ENCODE measurements around the gene PRLH. TPM values are rescaled to one million over a fixed set of nuclear protein-coding genes. Genes with fewer than 3 reads are reported as not detected.

PRLH gene
- total and polyA plus RNA-seq, 2 of the 13 experiments (the other 11 are each of a cell fraction or from before 2014, with no cell fraction given), result not detected

- no peak for FAIRE-seq
Observed at GRCh38 chr2:237593036-237593435, 26.7 kb downstream of the PRLH start.

DNA sequence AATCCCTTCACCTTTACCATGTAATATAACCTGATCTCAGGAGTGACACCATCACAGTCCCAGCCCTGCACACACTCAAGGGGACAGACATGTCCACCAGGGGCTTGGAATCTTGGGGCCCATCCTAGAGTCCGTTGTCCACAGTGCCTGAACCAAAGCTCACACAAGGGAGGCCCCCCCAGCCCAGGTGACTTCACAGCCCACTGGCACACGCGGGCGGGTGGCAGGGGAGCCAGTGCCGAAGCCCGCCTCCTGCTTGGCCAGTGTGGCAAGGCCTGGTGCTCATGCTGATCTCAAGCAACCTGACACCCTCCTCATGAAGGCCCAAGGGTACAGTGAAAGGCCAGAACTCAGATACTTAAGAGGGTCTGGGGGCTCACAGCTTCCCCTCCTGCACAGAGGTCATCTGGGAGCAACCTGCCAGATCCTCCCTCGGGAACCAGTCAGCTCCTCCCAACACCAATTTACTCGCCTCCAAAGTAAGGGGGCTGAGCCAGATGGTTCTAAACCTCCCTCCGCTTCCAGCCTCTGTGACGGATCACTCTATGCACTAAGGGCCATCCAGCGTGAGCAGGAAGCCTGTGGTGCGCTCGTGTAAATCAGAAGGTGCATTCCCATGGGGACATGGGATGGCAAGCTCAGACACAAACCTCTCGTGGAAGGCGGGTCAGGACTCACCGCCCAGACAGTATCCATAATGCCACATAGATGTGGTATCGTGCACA, 27.4 kb downstream of the PRLH start:
- no peaks in the 10 kb centered on the region for H4K20me1 ChIP-seq (ENCODE audit: insufficient read depth, low read length)
- ChIA-PET POLR2A (interaction anchor here (0.9 to 1.6 kb wide), 2 partner anchors 8 to 12 kb away, joined by 3 to 5 read pairs; no protein-coding TSS in a partner anchor), CTCF (ENCODE audit: low intra/inter-chr PET ratio, low total read pairs) (no interaction called here)
- no peaks in the 10 kb centered on the region for H3K9me3 ChIP-seq (ENCODE audit: low read length)
- H3K79me2 ChIP-seq (ENCODE audit: insufficient read depth, low read length), result peaks cover 14% of the 10 kb centered on the region
- in situ Hi-C loops (cut with HindIII; ENCODE audit: extremely low pct_ligation_motif_present, low pct_unique_long_range_greater_than_20kb), result no loop called here
- intact Hi-C loops (cut with micrococcal nuclease; ENCODE audit: unreplicated experiment), result no loop called here
- H3K4me2 ChIP-seq (ENCODE audit: low read depth, low read length), result peak overlapping the region; percentile 64; the same call in 1 of the 2 replicates
- H3K27me3 ChIP-seq (ENCODE audit: control insufficient read depth in 1 of 2, insufficient read depth in 2 of 2, low read length in 2 of 2), result no peaks in the 10 kb centered on the region; a peak in 1 of 5 replicates
- H3K27ac ChIP-seq (ENCODE audit: extremely low read length, insufficient read depth, low read length), result peak overlapping the region; percentile 72
- H3K36me3 ChIP-seq (replicated peaks in 1 of 2; ENCODE audit: control insufficient read depth in 1 of 2, insufficient read depth in 2 of 2, low read length in 2 of 2), result no peaks in the 10 kb centered on the region
- FAIRE-seq, result no peak
- H3K4me3 ChIP-seq (replicated peaks in 1 of 3; ENCODE audit: insufficient read depth in 1 of 3, low read depth in 2 of 3, low read length in 3 of 3), result no peak overlapping the region
- no peak overlapping the region for H2AFZ ChIP-seq (ENCODE audit: low read length)
- no TSS peak for BruUV-seq (replicated peaks)
- 86% methylated on average over 17 of the region's 17 CpGs for WGBS (ENCODE audit: low lambda C conversion rate)
- H3K4me1 ChIP-seq (ENCODE audit: insufficient read depth, low read length), result peaks cover 96% of the 10 kb centered on the region
- no peak for DNase-seq (ENCODE audit: low spot score)
- no peak for ATAC-seq
- H3K9ac ChIP-seq (ENCODE audit: insufficient read depth, low read depth, low read length), result no peak overlapping the region; the same call in 1 of the 2 replicates
- TF ChIP-seq ZNF44 (CRISPR knock-in tag; IDR thresholded peaks at IDR 0.05) (no peak), SMAD1 (CRISPR knock-in tag; IDR thresholded peaks at IDR 0.05; ENCODE audit: borderline replicate concordance, low read depth) (no peak), E2F2 (CRISPR knock-in tag; IDR thresholded peaks at IDR 0.05; ENCODE audit: borderline replicate concordance) (0 out of 2 replicates have a peak, but pooled peaks have one; percentile 50), ZNF740 (CRISPR knock-in tag; IDR thresholded peaks at IDR 0.05) (no peak), GMEB2 (CRISPR knock-in tag; IDR thresholded peaks at IDR 0.05; ENCODE audit: low read depth) (no peak), ZNF24 (IDR thresholded peaks at IDR 0.05) (no peak), ZNF180 (CRISPR knock-in tag; IDR thresholded peaks at IDR 0.05; ENCODE audit: borderline replicate concordance, low read depth) (no peak), ZNF230 (CRISPR knock-in tag; IDR thresholded peaks at IDR 0.05) (no peak), ZNF562 (CRISPR knock-in tag; IDR thresholded peaks at IDR 0.05; ENCODE audit: borderline replicate concordance) (no peak)
- TF ChIP-seq, protein P1, sequence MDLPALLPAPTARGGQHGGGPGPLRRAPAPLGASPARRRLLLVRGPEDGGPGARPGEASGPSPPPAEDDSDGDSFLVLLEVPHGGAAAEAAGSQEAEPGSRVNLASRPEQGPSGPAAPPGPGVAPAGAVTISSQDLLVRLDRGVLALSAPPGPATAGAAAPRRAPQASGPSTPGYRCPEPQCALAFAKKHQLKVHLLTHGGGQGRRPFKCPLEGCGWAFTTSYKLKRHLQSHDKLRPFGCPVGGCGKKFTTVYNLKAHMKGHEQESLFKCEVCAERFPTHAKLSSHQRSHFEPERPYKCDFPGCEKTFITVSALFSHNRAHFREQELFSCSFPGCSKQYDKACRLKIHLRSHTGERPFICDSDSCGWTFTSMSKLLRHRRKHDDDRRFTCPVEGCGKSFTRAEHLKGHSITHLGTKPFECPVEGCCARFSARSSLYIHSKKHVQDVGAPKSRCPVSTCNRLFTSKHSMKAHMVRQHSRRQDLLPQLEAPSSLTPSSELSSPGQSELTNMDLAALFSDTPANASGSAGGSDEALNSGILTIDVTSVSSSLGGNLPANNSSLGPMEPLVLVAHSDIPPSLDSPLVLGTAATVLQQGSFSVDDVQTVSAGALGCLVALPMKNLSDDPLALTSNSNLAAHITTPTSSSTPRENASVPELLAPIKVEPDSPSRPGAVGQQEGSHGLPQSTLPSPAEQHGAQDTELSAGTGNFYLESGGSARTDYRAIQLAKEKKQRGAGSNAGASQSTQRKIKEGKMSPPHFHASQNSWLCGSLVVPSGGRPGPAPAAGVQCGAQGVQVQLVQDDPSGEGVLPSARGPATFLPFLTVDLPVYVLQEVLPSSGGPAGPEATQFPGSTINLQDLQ (CRISPR knock-in tag; IDR thresholded peaks at IDR 0.05), result no peak

More at GRCh38 chr2:237593036-237593435, 26.7 kb downstream of the PRLH start:
- H3K27me3 ChIP-seq (ENCODE audit: control insufficient read depth in 1 of 2, insufficient read depth in 2 of 2, low read length in 2 of 2), result no peaks in the 10 kb centered on the region; a peak in 1 of 5 replicates
- in situ Hi-C loops (cut with HindIII; ENCODE audit: extremely low pct_ligation_motif_present, low pct_unique_long_range_greater_than_20kb) (no loop called here), intact Hi-C loops (cut with micrococcal nuclease; ENCODE audit: unreplicated experiment) (no loop called here)
- no peak for ATAC-seq
- no peaks in the 10 kb centered on the region for H3K36me3 ChIP-seq (replicated peaks in 1 of 2; ENCODE audit: control insufficient read depth in 1 of 2, insufficient read depth in 2 of 2, low read length in 2 of 2)
- no peak for DNase-seq (ENCODE audit: low spot score)
- H3K4me1 ChIP-seq (ENCODE audit: insufficient read depth, low read length), result peaks cover 96% of the 10 kb centered on the region
- POLR2A ChIA-PET, result no interaction called here
- WGBS (ENCODE audit: low lambda C conversion rate), result 88% methylated on average over 10 of the region's 10 CpGs
- H3K4me2 ChIP-seq (ENCODE audit: low read depth, low read length), result no peak overlapping the region
- no peak overlapping the region for H3K4me3 ChIP-seq (replicated peaks in 1 of 3; ENCODE audit: insufficient read depth in 1 of 3, low read depth in 2 of 3, low read length in 3 of 3)
- TF ChIP-seq ATAD3A (CRISPR knock-in tag; IDR thresholded peaks at IDR 0.05) (no peak), ZNF230 (CRISPR knock-in tag; IDR thresholded peaks at IDR 0.05) (0 out of 2 replicates have a peak, but pooled peaks have one; percentile 44)
- H3K79me2 ChIP-seq (ENCODE audit: insufficient read depth, low read length), result peaks cover 18% of the 10 kb centered on the region
- CTCF ChIA-PET (ENCODE audit: low intra/inter-chr PET ratio, low total read pairs), result no interaction called here
- H3K27ac ChIP-seq (ENCODE audit: extremely low read length, insufficient read depth, low read length), result no peak overlapping the region
- H4K20me1 ChIP-seq (ENCODE audit: insufficient read depth, low read length), result no peaks in the 10 kb centered on the region
- no peak overlapping the region for H2AFZ ChIP-seq (ENCODE audit: low read length)
- BruUV-seq (replicated peaks), result no TSS peak
- H3K9me3 ChIP-seq (ENCODE audit: low read length), result no peaks in the 10 kb centered on the region
- no peak overlapping the region for H3K9ac ChIP-seq (ENCODE audit: insufficient read depth, low read depth, low read length)
